ENCODE measurements around the gene NRN1. TPM values are rescaled to one million over a fixed set of nuclear protein-coding genes. Genes with fewer than 3 reads are reported as not detected.

The NRN1 gene
- total RNA-seq, 1 experiment from 2014 or later: not detected

DNA sequence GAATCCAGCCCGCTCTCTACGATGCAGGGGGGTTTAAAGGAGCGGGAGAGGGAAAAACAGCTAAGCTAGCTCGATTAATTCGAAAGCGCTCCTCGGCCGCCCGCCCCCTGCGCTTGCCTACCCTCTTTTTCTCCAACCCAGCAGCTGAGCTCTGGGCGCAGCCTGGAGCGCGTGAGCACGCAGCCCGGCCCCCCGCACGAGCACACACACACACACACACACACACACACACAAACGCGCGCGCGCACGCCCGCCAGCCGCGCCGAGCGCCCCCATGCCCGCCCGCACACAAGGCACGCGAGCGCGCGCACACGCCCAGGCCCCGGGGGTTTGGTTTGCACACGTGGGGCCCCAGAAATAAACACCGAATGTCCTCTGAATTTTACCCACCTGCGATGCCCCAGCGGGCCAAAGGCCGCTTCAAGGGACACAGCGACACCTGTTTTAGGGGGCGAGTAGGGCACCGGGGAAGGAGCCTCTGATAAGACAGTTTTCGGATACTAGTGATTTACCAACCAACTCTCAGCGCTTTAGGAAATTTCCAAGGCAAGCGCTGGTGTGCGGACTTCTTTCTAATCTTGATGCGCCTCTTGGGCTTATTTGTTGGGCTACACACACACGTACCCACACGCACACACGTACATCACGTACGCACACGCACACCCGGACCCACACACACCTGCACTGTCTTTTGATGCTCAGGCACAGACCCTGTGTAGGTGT, 802 bp upstream of the NRN1 start:
- TF ChIP-seq, protein P1, sequence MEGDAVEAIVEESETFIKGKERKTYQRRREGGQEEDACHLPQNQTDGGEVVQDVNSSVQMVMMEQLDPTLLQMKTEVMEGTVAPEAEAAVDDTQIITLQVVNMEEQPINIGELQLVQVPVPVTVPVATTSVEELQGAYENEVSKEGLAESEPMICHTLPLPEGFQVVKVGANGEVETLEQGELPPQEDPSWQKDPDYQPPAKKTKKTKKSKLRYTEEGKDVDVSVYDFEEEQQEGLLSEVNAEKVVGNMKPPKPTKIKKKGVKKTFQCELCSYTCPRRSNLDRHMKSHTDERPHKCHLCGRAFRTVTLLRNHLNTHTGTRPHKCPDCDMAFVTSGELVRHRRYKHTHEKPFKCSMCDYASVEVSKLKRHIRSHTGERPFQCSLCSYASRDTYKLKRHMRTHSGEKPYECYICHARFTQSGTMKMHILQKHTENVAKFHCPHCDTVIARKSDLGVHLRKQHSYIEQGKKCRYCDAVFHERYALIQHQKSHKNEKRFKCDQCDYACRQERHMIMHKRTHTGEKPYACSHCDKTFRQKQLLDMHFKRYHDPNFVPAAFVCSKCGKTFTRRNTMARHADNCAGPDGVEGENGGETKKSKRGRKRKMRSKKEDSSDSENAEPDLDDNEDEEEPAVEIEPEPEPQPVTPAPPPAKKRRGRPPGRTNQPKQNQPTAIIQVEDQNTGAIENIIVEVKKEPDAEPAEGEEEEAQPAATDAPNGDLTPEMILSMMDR (IDR thresholded peaks at IDR 0.05; ENCODE audit: unreplicated experiment): no peak
- no peaks in the 10 kb centered on the region for H3K9me3 Mint-ChIP-seq (ENCODE audit: low read depth, unreplicated experiment)
- CTCF ChIA-PET: interaction anchor here (0.6 kb wide), 1 partner anchor 767 kb away, joined by 7 read pairs; no protein-coding TSS in a partner anchor
- no peak for DNase-seq
- peaks cover 12% of the 10 kb centered on the region for H3K36me3 Mint-ChIP-seq (ENCODE audit: insufficient read depth, unreplicated experiment)
- intact Hi-C loops (cut with micrococcal nuclease; ENCODE audit: unreplicated experiment): no loop called here
- no peaks in the 10 kb centered on the region for H3K27me3 Mint-ChIP-seq (ENCODE audit: unreplicated experiment)
- no TSS peak for BruUV-seq (replicated peaks)
- no peaks in the 10 kb centered on the region for H3K4me1 Mint-ChIP-seq (ENCODE audit: low read depth, unreplicated experiment)
- peak overlapping the region; percentile 70 for H3K4me3 Mint-ChIP-seq (ENCODE audit: low read depth, unreplicated experiment)
- no peak overlapping the region for H3K27ac Mint-ChIP-seq (ENCODE audit: unreplicated experiment)

DNA sequence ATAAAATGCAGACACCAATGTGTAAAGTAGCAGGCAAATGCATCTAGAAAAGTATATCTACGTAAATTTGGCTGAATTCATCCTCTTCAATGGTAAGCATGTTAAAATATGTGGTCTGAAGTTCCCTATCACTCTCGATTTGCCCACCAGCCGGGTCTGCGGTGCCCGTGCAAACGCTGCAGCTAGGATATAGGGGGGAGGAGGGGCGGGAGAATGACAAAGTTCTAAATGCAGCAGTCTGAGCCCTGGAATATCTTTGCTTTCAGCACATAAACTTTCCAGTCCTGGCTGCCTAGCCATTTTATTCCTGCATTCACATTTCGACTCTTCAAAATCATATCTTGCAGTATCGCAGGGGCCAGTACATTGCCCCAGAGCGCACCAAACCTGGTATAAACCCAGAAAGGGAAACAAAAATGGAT, 708 bp downstream of the NRN1 start:
- CTCF ChIA-PET: no interaction called here
- Mint-ChIP-seq H3K27me3 (ENCODE audit: unreplicated experiment) (no peaks in the 10 kb centered on the region), H3K36me3 (ENCODE audit: insufficient read depth, unreplicated experiment) (peaks cover 12% of the 10 kb centered on the region), H3K4me1 (ENCODE audit: low read depth, unreplicated experiment) (no peaks in the 10 kb centered on the region), H3K27ac (ENCODE audit: unreplicated experiment) (no peak overlapping the region), H3K9me3 (ENCODE audit: low read depth, unreplicated experiment) (no peaks in the 10 kb centered on the region), H3K4me3 (ENCODE audit: low read depth, unreplicated experiment) (no peak overlapping the region)
- BruUV-seq (replicated peaks): no TSS peak
- TF ChIP-seq, protein P1 (IDR thresholded peaks at IDR 0.05; ENCODE audit: unreplicated experiment): no peak
- intact Hi-C loops (cut with micrococcal nuclease; ENCODE audit: unreplicated experiment): no loop called here
- DNase-seq: no peak

DNA sequence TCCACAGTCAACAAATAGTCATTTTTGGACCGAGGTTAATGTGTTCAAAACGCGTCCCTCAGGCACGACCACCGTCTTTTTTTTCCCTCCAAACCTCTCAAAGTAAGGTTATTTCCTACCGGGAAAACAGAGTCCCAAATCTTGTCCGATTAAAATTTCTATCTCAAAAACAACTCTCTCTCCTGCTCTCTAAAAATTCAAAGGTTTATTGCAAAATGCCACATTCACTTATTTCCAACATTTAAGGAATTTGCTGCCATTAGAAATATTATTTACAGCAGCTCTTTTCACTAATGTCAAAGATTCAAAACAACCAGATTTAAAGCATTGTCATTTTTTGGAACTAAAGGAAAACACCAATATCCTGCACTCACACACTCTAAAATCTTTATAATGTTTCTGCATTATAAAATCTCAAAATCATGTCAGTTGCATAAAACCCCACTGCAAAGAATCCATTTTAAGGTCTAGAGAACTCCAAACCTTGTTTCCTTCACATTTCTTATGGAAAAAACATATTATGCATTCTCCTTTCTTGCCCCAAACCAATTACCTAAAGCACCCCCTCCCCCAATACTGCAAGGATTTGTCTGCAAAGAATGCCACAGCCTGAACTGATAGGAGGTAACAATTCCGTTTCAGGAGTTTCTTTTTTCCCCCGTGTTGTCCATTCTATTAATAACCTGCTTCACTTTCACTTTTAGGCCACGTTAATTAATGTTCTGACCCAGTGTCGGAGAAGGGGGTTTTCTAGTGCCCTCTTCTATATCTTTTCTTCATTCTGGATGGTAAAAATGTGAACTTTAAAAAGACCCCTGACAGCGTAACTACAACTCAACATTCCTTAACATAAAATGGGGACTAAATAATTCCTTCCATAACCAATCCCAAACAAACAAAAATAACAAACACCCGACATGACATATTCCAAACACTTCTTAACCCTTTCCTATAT, 1.4 kb downstream of the NRN1 start:
- no peak overlapping the region for H3K4me3 Mint-ChIP-seq (ENCODE audit: low read depth, unreplicated experiment)

DNA sequence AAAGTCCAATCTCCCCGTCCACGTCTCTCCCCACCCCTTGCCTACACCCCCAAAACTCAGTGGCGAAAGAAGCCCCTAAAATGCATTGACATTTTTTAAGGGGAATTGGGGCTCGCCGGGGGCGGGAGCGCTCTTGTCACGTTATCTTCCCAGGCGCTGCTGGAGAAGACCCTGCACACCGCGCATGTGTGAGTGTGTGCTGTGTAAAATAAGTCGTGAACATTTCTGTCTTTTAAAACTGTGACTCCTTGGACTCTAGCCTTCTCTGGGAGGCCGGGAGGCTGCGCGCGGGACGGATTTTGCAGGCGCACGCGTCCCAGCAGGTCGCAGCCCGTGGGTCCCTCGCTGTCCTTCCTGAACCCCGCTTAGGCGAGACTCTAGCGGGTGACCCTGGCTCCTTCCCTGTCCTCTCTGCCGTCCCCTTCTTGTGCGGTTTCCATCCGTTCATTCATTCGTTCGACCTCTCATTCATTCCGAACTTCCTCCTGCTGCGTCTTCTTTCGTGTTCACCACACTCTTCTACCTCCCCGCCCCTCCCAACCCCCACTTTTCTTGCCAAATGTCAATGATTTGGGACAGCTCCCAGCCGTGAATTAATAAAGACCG, 2.2 kb downstream of the NRN1 start:
- no peak for DNase-seq
- Mint-ChIP-seq H3K27me3 (ENCODE audit: unreplicated experiment) (peaks cover 8% of the 10 kb centered on the region), H3K9me3 (ENCODE audit: low read depth, unreplicated experiment) (peaks cover 8% of the 10 kb centered on the region), H3K4me1 (ENCODE audit: low read depth, unreplicated experiment) (no peaks in the 10 kb centered on the region), H3K27ac (ENCODE audit: unreplicated experiment) (no peak overlapping the region), H3K36me3 (ENCODE audit: insufficient read depth, unreplicated experiment) (peaks cover 12% of the 10 kb centered on the region), H3K4me3 (ENCODE audit: low read depth, unreplicated experiment) (no peak overlapping the region)
- TF ChIP-seq, protein P1 (IDR thresholded peaks at IDR 0.05; ENCODE audit: unreplicated experiment): no peak
- intact Hi-C loops (cut with micrococcal nuclease; ENCODE audit: unreplicated experiment): no loop called here
- CTCF ChIA-PET: interaction anchor here (0.9 kb wide), 1 partner anchor 11 kb away, joined by 3 read pairs; no protein-coding TSS in a partner anchor
- BruUV-seq (replicated peaks): no TSS peak

More for the DNA sequence above, 1.4 kb downstream of the NRN1 start:
- BruUV-seq (replicated peaks): no TSS peak
- TF ChIP-seq, protein P1 (IDR thresholded peaks at IDR 0.05; ENCODE audit: unreplicated experiment): no peak
- DNase-seq: no peak
- Mint-ChIP-seq H3K27ac (ENCODE audit: unreplicated experiment) (no peak overlapping the region), H3K27me3 (ENCODE audit: unreplicated experiment) (no peaks in the 10 kb centered on the region), H3K9me3 (ENCODE audit: low read depth, unreplicated experiment) (peaks cover under 1% of the 10 kb centered on the region), H3K4me1 (ENCODE audit: low read depth, unreplicated experiment) (no peaks in the 10 kb centered on the region), H3K36me3 (ENCODE audit: insufficient read depth, unreplicated experiment) (peaks cover 12% of the 10 kb centered on the region)
- CTCF ChIA-PET: interaction anchor here (0.9 kb wide), 1 partner anchor 12 kb away, joined by 3 read pairs; no protein-coding TSS in a partner anchor
- intact Hi-C loops (cut with micrococcal nuclease; ENCODE audit: unreplicated experiment): no loop called here

All from Calu3 (cell line).